SK-N-SH treated with all-trans-retinoic acid at 6 μM for 48 hours (cell line): ENCODE measurements around the gene EPS8.

Source experiments
- ATAC-seq: fragments of 200-7000 bp; cut with Tn5 transposase; 3 replicates; pipeline ENCODE4 v1.9.1; 2020; ENCODE audit warnings: mild to moderate bottlenecking, moderate library complexity
- ARNTL ChIP-seq: fragments of 450-650 bp; formaldehyde crosslinking; IDR thresholded peaks from 2 replicates; pipeline ENCODE4 v1.5.0; 2020; ENCODE audit warnings: low read depth, mild to moderate bottlenecking, moderate library complexity, borderline replicate concordance
- CREB5 ChIP-seq: fragments of 250-450 bp; sonication (Bioruptor Pico); IDR thresholded peaks from 2 replicates; pipeline ENCODE4 v1.5.1; 2020; ENCODE audit warnings: low read depth, mild to moderate bottlenecking, moderate library complexity
- CSDC2 ChIP-seq: fragments of 250-450 bp; sonication (Bioruptor Pico); IDR thresholded peaks from 2 replicates; pipeline ENCODE4 v1.5.0; 2020; ENCODE audit warnings: mild to moderate bottlenecking, moderate library complexity
- ESRRG ChIP-seq: fragments of 250-450 bp; sonication (Bioruptor Pico); IDR thresholded peaks from 2 replicates; pipeline ENCODE4 v1.6.1; 2021; ENCODE audit warnings: mild to moderate bottlenecking
- GLIS3 ChIP-seq: fragments of 250-450 bp; sonication (Bioruptor Pico); IDR thresholded peaks from 2 replicates; pipeline ENCODE4 v1.5.0; 2020; ENCODE audit warnings: mild to moderate bottlenecking, moderate library complexity
- ISL1 ChIP-seq: fragments of 250-450 bp; sonication (Bioruptor Pico); IDR thresholded peaks from 2 replicates; pipeline ENCODE4 v2.1.2; 2022; ENCODE audit warnings: mild to moderate bottlenecking, moderate library complexity
- OSR1 ChIP-seq: fragments of 250-450 bp; sonication (Bioruptor Pico); IDR thresholded peaks from 2 replicates; pipeline ENCODE4 v1.8.0; 2022; ENCODE audit warnings: moderate library complexity, mild to moderate bottlenecking, inconsistent platforms
- PATZ1 ChIP-seq: fragments of 250-450 bp; sonication (Bioruptor Pico); IDR thresholded peaks from 2 replicates; pipeline ENCODE4 v1.8.0; 2020; ENCODE audit warnings: mild to moderate bottlenecking, moderate library complexity, borderline replicate concordance
- POU6F1 ChIP-seq: fragments of 250-450 bp; sonication (Bioruptor Pico); IDR thresholded peaks from 2 replicates; pipeline ENCODE4 v1.8.0; 2021; ENCODE audit warnings: low read depth, mild to moderate bottlenecking, moderate library complexity, borderline replicate concordance
- TCF4 ChIP-seq: fragments of 250-450 bp; sonication (Bioruptor Pico); IDR thresholded peaks from 2 replicates; pipeline ENCODE4 v1.8.0; 2021; ENCODE audit warnings: mild to moderate bottlenecking, moderate library complexity, borderline replicate concordance
- TSHZ2 ChIP-seq: fragments of 250-450 bp; sonication (Bioruptor Pico); IDR thresholded peaks from 2 replicates; pipeline ENCODE4 v1.5.0; 2020; ENCODE audit warnings: mild to moderate bottlenecking, moderate library complexity
- ZC3H10 ChIP-seq: fragments of 250-450 bp; sonication (Bioruptor Pico); IDR thresholded peaks from 2 replicates; pipeline ENCODE4 v1.5.1; 2021; ENCODE audit warnings: mild to moderate bottlenecking, moderate library complexity
- ZFP3 ChIP-seq: fragments of 250-450 bp; sonication (Bioruptor Pico); IDR thresholded peaks from 2 replicates; pipeline ENCODE4 v1.5.0; 2020; ENCODE audit warnings: mild to moderate bottlenecking, moderate library complexity
- ZNF565 ChIP-seq: fragments of 450-650 bp; formaldehyde crosslinking; conservative IDR thresholded peaks from 2 replicates; pipeline ENCODE4 v1.5.0; 2020; ENCODE audit warnings: low read depth, mild to moderate bottlenecking, moderate library complexity
- ZNF70 ChIP-seq: fragments of 450-650 bp; formaldehyde crosslinking; IDR thresholded peaks from 2 replicates; pipeline ENCODE4 v1.5.0; 2020; ENCODE audit warnings: mild to moderate bottlenecking, moderate library complexity
- TF ChIP-seq, protein P1 (sequence below): fragments of 250-450 bp; sonication (Bioruptor Pico); IDR thresholded peaks from 2 replicates; pipeline ENCODE4 v1.5.1; 2021; ENCODE audit warnings: mild to moderate bottlenecking, moderate library complexity

The EPS8 gene

DNA sequence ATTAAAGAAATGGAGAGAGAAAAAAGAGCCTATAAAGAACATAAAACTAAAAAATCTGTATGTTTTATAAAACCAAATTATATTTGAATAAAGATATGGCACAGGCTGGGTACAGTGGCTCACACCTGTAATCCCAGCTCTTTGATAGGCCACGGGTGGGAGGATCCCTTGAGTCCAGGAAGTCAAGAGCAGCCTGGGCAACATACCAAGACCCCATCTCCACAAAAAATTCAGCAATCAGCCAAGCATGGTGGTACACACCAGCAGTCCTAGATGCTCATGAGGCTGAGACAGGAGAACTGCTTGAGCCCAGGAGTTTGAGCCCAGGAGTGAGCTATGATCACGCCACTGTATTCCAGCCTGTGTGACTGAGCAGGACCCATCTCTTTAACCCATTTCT lies 74.9 kb downstream of the EPS8 start (continued):
- TF ChIP-seq, protein P1, sequence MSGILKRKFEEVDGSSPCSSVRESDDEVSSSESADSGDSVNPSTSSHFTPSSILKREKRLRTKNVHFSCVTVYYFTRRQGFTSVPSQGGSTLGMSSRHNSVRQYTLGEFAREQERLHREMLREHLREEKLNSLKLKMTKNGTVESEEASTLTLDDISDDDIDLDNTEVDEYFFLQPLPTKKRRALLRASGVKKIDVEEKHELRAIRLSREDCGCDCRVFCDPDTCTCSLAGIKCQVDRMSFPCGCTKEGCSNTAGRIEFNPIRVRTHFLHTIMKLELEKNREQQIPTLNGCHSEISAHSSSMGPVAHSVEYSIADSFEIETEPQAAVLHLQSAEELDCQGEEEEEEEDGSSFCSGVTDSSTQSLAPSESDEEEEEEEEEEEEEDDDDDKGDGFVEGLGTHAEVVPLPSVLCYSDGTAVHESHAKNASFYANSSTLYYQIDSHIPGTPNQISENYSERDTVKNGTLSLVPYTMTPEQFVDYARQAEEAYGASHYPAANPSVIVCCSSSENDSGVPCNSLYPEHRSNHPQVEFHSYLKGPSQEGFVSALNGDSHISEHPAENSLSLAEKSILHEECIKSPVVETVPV (CRISPR knock-in tag): no peak
- TF ChIP-seq, all 23 proteins: peak for 0

DNA sequence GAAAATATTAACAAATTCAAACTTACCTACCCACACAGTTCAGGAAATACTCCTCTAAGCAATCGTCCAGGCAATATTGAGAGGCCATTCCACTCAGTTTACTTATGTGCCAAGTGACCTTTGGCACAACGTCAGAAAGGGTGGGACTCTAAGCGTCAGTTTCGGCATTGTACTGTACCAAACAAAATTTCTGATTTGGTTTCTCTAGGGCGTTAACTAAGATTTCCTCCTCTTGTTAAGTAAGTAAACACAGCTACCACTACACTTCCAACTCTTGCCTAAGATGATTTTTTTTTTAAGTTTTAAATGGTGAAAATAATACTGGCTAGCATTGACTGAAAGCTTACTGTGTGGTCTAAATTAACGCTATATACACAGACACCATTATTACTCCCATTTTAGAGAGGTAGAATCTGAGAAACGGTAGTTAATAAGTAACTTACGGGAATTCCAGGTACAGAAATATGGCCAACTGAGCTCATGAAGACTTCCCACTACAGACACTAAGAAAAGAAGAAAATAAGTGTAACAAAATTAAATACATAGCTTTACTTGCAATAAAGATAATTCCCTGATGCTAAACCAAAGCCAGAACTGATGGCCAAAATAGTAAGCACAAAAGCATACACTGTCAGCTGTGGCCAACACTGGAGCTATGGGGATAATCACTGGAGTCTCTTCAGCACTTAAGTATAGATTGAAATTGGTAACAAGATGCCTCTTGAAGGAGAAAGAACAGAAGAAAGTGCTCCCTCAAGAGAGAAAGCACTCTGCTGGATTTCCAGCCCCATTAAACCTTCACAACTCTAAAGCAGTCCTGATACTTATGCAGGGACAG lies 76.1 kb downstream of the EPS8 start:
- ATAC-seq: no peak
- TF ChIP-seq ESRRG (no peak), ZFP3 (CRISPR knock-in tag) (no peak), ZC3H10 (no peak), ZNF565 (no peak), CSDC2 (CRISPR knock-in tag) (no peak), PATZ1 (no peak), ARNTL (CRISPR knock-in tag) (no peak), GLIS3 (CRISPR knock-in tag) (no peak), ZNF70 (CRISPR knock-in tag) (no peak), ISL1 (CRISPR knock-in tag) (no peak), OSR1 (CRISPR knock-in tag) (no peak), CREB5 (CRISPR knock-in tag) (no peak), POU6F1 (no peak), TCF4 (no peak), TSHZ2 (CRISPR knock-in tag) (no peak)
- TF ChIP-seq, protein P1 (CRISPR knock-in tag): no peak
- TF ChIP-seq, all 23 proteins: peak for 0

DNA sequence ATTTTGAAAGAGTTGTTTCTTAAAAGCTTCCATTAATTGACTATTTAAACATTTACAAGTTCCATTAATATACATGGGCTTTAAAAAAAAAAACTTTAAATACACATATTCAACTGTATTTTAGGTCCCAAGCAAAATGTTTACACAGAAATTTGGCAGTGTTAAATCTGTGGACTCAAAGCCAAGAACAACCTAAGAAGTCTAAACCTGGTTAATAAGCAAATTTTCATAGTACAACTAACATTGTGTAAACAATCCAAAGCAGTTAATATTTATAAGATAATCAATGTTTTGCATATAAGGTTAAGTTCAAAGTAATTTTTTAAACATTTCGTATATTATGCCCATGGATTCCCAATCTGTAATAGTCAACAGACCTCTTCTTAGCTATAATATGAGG lies 77.0 kb downstream of the EPS8 start:
- ATAC-seq: no peak
- TF ChIP-seq ZNF565 (no peak), GLIS3 (CRISPR knock-in tag) (no peak)
